M059J (cell line): ENCODE data around the gene TRIM15. TPM values are rescaled to one million over a fixed set of nuclear protein-coding genes. Genes with fewer than 3 reads are reported as not detected.

Source experiments
- DNase-seq: peaks from one replicate; pipeline ENCODE4 v3.0.0-alpha.2; 2012; ENCODE audit warnings: low read depth
- total RNA-seq: library from RNA; depleted of rRNA; stranded (reverse); fragments of >200 nt; shearing (Covaris generic); gene quantifications from 2 replicates; pipeline ENCODE4 v1.2.3, GENCODE V29; 2014

The TRIM15 gene
- total RNA-seq, 1 experiment from 2014 or later: not detected

DNA sequence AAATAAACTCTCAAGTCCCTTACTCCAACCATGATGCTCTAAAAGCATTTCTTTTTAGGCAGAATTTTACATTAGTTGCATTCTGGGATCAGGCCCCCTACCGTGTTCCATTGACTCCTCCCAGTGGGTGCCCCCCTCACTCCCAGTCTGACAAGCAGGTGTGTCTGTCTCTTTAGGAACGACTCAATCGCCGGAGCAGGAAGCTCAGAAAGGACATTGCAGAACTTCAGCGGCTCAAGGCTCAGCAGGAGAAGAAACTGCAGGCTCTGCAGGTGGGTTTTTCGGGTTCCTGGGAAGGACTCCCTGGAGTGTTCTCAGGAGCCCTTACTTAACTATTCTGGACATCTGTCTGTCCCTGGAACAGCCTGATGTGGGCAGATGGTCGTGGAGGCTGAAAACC, 17.5 kb upstream of the TRIM15 start:
- no peak for DNase-seq

DNA sequence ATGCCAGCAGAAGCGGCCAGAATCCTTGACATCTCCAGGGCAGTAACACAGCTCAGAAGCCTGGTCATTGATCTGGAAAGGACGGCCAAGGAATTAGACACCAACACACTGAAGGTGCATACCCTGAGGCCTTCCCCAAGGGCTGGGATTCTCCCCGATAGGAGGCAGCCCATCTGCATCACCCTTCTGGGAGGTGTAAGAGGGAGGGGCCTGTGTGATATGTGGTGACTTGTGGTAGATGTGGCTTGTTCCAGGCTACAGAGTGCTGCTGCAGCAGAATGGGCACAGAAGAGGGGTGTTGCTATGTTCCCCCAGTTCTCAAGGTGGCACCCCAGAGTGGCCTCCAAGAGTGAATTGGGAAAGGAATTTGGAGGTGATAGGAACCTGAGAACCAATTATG, 16.2 kb upstream of the TRIM15 start:
- DNase-seq: no peak

DNA sequence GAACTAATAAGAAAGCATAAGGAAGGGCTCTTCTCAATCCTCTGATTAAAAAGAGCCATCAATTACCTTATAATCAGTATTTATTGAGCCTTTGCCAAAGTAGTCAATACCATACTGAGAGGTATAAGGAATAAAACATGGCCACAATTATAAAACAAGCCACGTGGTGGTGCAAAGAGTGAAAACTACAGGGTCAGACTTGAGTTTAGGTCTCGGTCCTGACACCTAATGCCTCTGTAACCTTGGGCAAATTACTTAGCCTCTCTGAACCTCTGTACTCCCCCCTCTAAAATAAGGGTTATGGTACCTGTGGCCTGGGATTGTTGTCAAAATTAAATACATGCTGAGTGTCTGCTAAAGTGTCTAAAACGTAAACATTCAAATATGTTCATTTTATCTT, 14.1 kb upstream of the TRIM15 start:
- no peak for DNase-seq

DNA sequence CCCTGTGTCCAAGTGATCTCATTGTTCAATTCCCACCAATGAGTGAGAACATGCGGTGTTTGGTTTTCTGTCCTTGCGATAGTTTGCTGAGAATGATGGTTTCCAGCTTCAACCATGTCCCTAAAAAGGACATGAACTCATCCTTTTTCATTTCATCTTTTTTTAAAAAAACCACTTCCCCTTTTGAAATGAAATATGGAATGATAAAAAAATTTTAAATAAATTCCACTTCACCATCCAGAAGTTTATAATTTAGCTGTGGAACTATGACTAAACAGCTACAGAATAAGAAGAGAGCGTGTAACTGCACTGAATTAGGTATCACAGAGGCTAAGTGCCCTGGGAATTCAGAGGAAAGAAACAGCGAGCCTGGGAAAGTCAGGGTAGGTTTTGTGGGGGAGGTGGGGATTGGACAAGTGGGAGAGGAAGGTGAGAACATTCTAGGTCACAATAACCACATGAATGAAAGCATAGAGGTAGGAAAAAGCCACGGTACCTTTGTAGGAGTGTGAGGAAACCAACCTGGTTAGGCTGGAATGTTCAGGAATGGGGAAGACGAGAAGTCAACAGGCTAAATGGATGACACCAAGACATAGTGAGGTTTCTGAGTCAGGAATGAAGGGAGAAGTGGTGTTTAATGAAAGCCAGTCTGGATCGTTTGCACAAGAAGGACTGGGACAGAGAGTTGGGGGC, 13.3 kb upstream of the TRIM15 start:
- DNase-seq: peak; percentile 34

DNA sequence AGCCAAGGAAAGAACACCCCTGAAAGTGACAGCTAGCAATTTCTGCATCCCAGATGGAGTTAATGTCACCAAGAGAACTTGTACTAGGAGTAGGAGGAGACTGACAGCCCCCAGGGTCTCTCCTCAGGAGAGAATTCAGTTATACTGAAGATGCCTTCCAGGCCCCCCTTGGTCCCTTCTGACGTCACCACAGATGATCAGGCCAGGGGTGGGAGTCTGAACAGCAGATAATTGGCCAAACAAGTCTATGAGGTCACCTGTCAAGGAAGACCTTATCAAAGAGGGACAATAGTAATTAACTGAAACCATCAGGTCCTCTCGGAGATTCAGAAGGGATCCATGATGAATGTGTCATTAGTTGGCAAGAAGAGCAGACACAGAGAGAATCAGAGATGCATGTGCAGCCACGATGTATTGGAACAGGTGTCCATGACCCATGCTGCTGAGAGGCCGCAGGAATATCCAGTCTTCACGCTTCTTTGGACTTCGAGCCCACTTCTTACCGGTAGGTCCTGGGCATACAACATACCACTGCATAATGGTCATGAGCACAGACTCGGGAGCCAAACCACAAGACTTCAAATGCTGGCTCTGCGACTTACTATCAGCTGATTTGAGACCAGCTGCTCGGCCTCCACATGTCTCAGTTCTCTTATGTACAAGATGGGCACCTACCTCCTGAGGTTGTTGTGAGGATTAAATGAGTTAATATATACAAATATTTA, 12.5 kb upstream of the TRIM15 start:
- peak; percentile 82 for DNase-seq

DNA sequence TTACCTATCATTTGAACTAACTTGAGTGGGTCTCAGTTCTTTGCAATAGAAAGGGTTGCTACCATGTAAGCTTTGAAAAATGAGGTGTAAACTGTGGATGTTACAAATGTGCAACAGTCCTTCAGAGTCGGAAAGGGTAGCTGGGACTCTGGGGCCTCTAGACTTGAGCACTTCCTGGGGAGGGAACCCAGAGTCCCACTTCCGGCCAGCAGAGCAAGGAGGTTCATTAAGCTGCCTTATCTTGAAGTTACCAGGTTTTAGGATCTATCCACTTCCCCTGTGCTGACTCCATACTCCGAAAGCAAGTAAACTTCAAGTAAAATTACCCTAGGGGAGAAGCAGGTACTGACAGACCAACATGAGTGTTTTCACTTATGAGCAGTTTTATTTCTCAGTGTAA, 11.8 kb upstream of the TRIM15 start:
- no peak for DNase-seq

DNA sequence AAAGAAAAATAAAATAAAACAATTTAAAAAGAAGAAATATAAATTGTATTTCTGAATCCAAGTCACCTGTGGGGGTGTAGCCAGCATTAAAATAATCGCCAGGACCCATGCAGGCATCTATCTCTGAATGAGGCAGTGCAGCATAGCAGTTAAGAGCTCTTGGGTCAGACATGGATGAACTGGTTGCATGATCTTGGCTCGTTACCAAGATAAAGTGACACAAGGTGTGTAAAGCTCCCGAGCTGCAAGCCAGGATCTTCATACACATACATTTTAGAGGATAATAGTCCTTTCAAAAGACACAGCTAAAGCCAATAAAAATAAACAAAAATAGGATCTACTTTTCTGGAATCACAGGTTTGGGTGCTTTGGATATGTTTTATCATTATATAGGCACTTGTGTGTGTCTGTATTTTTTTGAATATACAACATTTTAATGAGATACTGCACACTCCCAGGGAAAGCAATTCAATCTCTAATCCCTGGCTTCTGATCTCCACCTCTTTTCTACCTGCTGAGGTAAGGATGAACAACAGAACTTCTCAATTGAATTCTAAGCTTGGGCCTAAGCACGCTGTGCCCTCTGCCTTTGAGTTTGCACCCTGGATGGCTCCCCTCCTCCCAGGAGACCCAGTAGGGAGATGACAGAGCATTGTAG, 11.2 kb upstream of the TRIM15 start:
- DNase-seq: no peak

DNA sequence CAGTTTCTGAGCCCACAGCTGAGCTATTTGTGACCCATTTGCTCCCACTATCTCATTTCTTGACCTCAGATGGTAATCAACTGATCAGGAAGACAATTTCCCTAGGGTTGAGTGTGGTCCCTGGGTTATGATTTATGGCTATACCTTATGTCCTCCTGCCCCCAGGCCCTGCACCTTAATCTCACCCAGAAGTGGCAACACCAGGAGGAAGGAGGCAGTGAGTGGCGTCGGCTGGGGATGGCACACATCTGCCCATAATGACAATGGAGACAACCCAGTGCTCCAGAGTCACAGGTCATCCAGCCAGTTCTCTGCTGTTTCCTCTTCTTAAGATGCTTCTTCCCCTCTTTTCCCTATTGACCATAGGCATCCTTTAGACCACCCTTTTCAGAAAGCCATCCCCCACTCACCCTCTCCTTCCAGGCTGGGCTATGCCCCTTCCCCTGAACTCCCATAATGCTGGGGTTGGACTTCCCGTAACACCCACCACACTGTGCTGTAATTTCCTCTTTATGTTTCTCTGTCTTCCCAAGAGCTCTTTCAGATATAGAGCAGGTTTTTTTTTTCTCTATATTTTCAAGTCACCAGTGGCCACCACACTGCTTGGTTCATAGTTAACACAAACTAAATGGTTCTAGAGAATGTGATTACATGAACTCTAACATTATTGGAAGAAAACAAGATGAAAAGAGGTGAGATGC, 10.3 kb upstream of the TRIM15 start:
- DNase-seq: no peak

DNA sequence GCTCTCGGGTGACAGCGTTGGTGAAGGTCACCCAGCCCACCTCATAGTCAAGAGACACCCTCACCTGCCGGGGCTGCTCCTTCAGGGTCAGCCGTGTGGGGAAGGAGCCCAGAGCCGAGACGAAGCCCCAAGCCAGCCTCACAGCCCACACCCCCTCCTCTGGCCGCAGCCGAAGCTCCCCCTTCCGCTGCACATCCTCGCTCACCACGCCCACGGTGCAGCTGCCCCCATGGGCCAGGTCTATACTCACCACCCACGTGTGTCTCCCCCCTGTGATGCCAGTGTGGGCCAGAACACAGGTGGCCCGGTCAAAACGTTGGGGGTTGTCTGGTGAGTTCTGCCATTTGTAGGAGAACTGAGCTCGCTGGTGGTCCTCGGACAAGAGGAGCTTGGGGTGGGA, 9.3 kb upstream of the TRIM15 start:
- no peak for DNase-seq

DNA sequence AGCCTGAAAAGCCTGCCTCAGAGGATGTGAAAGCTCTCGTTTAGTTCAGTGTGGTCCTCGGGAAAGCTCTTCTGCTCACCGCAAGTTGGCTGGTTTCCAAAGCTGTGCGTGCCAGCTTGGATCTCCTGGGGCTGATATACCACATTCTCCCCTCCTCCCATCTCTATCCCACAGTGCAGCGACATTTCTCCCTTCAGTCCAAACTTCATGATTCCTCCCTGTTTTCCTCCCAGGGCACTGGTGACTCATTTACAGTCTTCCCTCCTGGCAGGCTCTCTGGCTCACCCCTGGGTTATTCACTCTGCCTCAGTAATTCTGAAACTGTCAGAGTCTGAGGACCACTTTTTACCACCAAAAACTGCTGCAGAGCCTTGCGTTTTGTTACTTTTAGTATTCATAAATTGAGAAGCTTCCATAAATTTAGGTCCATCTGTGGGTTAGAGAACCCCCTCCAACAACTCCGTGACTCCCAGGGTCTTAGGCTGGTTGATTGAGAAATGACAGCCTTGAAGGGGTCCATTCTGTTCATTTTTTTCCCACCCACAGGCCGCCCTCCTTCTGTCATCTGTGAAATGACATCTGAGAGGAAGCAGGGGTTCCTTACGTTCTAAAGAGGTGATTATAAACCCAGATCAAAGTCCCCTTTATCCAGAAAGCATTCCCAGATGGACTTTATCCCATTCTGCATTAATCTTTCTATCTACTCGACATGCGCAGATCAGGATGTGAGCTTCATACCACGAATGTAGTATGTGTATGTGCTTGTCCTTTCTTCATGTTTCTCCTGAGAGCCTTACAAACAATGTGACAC, 8.4 kb upstream of the TRIM15 start:
- peak; percentile 100 for DNase-seq

DNA sequence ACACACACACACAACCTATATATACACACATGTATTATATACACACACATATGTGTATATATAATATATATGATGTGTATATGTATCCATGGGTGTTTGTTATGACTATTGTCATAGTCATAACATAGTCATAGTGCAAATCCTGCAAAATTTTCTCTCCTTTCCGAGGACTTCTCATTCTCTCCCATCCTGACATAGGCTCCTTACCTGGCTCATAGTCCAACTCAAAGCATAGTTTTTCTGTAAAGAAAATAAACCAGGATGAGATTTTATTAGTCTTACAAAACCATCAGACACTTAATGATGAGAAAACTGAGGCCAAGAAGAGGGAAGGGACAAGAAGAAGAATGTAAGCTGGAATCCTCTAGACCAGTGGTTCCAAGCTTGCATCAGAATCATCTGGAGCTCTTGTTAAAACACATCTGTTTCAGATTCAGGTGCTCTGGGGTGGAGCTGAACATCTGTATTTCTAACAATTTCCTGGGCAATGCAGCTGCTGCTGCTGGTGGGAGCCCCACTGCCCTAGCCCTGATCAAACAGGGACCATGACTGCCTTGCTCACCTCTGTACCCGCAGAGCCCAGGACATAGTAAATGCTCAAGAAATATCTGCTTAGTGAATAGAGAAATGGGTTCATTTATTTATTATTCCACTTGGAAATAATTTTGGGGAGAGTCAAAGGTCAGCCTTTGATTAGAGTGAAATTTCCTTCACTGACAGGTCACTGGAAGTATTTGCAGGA, 7.7 kb upstream of the TRIM15 start:
- no peak for DNase-seq

DNA sequence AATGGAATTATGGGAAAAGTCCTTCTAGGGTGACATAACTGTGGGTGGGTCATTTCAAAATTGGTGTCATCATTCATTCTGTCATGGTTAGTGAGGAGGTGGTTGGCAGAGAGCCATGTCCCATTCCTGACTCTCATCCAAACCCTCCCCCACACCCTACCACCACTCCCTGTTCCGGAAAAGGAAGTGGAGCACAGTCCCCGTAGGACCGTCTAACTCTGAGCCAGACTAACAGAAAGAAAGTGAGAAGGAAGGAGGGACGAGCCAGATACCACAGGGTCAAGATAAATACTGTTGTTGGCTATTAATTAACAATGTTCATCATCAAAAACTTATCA, 7.1 kb upstream of the TRIM15 start:
- peak; percentile 83 for DNase-seq

DNA sequence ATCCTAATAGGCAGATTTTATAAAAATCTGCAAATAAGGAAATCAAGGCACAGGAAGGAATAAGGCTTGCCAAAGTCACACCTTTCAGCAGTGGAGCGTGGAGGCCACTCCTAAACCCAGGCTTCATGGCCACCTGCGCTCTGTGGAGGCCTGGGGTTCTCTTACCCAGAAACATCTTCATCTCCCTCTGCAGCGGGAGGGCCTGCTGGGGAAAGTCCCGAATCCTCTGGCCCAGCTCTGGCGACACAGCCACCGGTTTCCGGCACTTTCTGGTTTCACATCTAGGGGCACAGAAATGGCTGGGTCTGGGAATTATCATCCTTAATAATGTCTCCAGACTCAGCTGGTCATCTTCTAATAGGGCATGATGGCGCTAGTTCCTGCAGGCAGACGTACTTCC, 6.6 kb upstream of the TRIM15 start:
- DNase-seq: no peak

DNA sequence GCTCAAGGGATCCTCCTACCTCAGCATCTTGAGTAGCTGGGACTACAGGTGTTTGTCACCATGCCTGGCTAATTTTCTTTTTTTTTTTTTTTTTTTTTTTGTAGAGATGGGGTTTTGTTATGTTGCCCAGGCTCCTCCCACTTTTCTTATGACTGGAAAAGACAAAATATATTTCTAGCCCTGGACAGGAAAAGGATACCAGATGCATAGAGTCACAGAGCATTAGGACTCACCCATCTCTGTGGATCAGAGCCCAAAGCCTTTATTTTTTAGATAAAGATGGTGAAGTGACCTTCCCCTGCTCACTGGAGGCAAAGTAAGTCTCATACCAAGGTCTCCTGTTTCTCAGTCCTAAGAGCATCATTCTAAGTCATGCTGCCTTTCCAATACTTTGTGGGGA, 5.8 kb upstream of the TRIM15 start:
- DNase-seq: no peak

DNA sequence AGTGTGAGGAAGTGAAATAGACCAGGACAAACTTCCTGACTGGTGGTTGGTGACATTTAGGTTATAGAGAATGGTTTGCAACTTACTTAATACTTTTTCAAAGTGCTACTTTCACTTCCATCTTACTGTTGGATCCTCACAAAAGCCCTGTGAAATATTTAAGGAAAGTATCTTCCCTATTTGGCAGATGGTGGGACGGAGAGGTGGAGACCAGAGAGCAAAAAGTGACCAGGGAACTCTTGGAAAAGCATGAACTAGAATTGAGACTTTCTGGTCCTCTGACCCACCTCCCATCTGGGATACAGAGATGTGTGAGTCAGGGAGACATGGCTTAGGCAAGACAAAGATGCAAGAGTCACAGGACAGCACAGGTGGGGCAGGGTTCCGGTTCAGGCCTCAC, 5.3 kb upstream of the TRIM15 start:
- DNase-seq: no peak

DNA sequence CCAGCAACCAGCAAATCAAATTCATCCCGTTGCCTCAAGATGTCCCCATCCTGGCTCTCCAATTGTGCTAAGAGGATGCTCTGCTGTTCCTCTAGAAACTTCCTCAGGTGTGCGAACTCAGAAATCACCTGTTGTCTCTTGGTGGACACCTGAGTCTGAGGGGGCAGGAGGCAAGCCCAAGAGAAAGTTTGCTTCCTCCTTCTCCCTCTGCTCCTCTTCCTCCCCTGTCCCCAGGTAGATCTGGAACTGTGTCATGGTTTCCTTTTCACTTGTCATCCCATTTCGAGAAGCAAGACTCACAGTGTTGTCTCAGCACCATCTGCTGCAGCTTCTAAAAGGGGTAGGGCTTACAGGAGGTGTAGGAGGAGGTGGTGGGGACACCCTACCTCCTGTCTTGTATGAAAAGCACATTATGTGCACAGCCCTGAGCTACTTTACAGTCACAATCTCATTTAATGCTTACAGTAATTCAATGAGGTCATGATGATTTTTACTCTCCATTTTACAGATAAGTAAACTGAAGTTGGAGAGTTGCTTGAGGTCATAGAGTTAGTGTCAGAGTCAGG, 4.8 kb upstream of the TRIM15 start:
- DNase-seq: no peak

DNA sequence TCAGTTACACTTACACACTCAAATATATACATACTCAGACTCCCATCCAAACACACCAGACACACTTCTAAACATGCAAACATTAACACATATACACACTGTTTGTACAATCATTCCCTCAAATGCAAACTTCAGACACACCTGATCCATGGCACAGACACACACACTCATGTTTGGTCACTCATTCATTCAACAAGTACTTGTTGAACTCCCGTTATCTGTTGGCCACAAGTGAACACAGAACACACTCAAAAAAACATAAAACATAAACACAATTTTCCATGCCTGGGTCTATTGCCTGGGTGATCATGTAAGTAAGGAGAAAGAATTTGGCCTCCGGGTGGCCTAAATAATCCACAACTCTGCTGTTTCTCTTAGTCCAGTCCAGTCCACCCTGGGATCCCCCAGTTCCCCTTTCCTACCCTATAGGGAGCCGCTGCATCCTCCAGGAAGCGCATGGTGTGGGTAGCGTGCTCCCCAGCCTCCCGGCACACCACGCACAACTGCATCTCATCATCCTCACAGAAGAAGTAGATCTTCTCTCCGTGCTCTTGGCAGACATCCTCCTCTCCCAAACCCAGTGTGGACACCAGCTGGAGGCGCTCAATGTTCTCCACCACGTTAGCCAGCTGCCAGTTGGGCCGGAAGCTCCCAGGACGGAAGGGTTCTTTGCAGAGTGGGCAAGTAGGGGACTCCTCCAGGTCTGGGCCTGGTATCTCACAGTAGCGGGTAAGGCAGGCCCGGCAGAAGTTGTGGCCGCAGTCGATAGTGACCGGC, 3.1 kb upstream of the TRIM15 start:
- no peak for DNase-seq

DNA sequence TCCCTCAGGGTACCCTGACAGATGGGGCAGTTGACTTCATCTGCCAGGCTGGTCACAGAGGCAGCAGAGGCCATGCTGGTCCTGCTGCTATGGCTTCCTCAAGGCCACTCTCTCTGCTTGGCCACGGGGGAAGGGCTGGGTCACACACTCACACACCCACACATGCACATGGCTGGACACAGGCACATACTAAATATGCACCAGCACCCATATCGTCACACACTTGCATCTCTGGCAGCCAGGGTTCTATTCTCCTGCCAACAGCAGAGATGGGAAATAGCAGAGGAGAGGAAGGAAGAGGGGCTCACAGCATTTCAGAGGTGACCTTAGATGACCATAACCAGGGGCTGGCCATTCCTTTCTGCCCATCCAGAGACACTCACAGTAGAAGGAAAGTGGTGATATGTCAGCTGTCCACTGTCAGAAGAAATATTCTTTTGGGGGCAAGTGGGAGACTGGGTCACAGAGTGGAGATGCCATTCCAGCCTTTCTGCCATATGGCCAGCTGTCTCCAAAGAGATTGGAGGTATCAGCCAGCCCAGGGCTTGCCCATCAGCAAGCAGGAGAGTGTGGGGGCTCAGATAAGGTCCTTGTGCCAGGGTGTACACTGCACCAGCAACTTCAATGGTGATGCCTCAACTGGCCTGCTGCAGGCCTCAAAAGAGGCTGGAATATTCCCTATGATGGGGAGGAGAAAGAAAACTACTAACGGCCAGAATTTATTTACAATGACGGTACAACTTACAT, 2.4 kb upstream of the TRIM15 start, which contains the start of gene TRIM10:
TSS of gene TRIM10 (minus strand) at position 427 of the 747 bp plus-strand sequence. CDS start at position 74, 353 bp downstream.
- DNase-seq: no peak
